Nephron progenitor cell (in vitro differentiated cells): ENCODE results near the gene PPP1R14C.

ENCODE experiments used
- DNase-seq: peaks from one replicate; pipeline ENCODE4 v3.0.0; 2021
- H3K27ac Mint-ChIP-seq: 2 replicates; pipeline ENCODE4 v1.8.0; 2021; ENCODE audit warnings: mild to moderate bottlenecking, moderate library complexity, mixed read lengths
- H3K27me3 Mint-ChIP-seq: 2 replicates; pipeline ENCODE4 v1.8.0; 2021; ENCODE audit warnings: mild to moderate bottlenecking, low read depth, mixed read lengths; ENCODE audit not compliant: poor library complexity
- H3K36me3 Mint-ChIP-seq: 2 replicates; pipeline ENCODE4 v1.8.0; 2021; ENCODE audit warnings: low read depth, mixed read lengths
- H3K4me1 Mint-ChIP-seq: 2 replicates; pipeline ENCODE4 v1.8.0; 2021; ENCODE audit warnings: mixed read lengths
- H3K4me3 Mint-ChIP-seq: 2 replicates; pipeline ENCODE4 v1.8.0; 2021; ENCODE audit warnings: mild to moderate bottlenecking, moderate library complexity, mixed read lengths
- H3K9me3 Mint-ChIP-seq: 2 replicates; pipeline ENCODE4 v1.8.0; 2021; ENCODE audit warnings: mild to moderate bottlenecking, moderate library complexity, mixed read lengths
- TF ChIP-seq, protein P1 (sequence below): fragments of 200-600 bp; sonication (generic); IDR thresholded peaks from 2 replicates; pipeline ENCODE4 v1.5.0; 2021; ENCODE audit warnings: antibody characterized with exemption

Gene PPP1R14C

DNA sequence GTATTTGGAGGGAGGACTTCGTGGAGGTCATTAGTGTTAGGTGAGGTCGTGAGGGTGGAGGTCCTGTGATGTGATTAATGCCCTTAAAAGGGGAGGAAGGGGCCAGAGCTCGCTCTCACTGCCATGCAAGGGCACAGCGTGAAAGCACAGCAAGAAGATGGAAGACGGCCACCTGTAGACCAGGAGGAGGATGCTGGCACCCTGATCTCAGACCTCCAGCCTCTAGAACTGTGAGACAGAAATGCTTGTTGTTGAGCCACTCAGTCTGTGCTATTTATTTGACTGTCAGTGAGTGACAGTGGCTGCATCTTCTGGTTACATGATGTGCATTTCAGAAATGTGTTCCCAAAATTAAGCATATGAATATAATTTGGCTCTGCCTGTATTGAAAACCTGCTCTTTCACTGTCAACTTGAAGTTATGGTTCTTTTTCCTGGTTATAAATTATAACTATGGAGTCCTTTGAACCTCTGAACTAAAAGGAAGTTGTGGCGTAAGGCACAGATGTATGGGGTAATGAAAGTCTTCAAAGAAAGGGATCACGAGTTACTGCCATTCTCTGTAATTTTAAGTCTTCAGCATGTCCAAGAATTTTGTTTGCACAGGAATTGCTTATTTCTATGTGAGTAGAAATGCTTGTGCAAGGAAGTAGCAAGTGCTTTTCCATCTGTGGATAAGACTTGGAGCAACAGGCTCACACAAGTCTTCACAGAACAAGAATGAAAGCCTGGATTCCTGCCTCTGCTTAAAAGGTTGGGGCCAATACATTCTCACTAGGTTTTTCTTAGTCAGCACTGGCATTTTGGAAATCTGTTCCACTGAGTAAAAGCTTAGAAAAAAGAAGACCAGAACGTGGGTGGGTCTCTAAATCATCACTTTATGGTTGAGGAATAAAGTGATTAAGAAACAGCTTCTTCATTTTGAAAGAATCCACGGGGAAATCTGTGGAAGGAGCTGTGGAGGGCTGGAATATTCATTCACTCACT lies 10.3 kb downstream of the PPP1R14C start:
- Mint-ChIP-seq H3K4me3 (peak overlapping the region; percentile 0), H3K36me3 (no peaks in the 10 kb centered on the region), H3K9me3 (peaks cover 4% of the 10 kb centered on the region), H3K27me3 (peaks cover 47% of the 10 kb centered on the region), H3K4me1 (peaks cover 54% of the 10 kb centered on the region), H3K27ac (no peak overlapping the region)
- TF ChIP-seq, protein P1, sequence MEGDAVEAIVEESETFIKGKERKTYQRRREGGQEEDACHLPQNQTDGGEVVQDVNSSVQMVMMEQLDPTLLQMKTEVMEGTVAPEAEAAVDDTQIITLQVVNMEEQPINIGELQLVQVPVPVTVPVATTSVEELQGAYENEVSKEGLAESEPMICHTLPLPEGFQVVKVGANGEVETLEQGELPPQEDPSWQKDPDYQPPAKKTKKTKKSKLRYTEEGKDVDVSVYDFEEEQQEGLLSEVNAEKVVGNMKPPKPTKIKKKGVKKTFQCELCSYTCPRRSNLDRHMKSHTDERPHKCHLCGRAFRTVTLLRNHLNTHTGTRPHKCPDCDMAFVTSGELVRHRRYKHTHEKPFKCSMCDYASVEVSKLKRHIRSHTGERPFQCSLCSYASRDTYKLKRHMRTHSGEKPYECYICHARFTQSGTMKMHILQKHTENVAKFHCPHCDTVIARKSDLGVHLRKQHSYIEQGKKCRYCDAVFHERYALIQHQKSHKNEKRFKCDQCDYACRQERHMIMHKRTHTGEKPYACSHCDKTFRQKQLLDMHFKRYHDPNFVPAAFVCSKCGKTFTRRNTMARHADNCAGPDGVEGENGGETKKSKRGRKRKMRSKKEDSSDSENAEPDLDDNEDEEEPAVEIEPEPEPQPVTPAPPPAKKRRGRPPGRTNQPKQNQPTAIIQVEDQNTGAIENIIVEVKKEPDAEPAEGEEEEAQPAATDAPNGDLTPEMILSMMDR: no peak
- no peak for DNase-seq

DNA sequence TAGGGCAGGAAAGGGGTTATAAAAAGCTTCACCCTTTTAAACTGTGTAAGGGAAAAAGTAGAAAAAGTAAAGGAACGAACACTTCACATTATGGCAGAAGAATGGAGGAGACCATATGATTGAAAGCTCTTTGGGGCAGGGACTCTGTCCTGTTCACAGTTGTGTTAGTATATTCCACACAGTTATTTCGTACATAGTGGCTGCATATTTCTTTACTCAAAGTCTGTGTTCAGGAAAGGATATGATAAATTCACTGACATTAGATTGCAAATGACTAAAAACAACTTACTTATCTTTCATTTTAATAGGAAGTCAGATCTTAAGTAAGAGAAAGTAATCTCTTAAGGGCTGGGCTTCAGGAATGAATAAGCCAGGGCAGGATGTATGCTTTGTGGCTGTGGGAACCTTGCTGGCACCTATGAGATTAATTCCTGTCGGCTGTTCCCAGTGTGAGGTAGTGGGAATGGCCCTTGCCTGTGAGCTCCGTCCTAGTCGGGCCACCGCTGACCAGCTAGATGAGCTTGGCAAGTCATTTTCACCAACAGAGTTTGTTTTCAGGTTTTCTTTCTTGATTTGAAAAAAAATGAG lies 11.2 kb downstream of the PPP1R14C start:
- peaks cover 48% of the 10 kb centered on the region for H3K4me1 Mint-ChIP-seq
- TF ChIP-seq, protein P1: no peak
- peaks cover 43% of the 10 kb centered on the region for H3K27me3 Mint-ChIP-seq
- no peak overlapping the region for H3K27ac Mint-ChIP-seq
- no peaks in the 10 kb centered on the region for H3K36me3 Mint-ChIP-seq
- H3K9me3 Mint-ChIP-seq: peaks cover 4% of the 10 kb centered on the region
- DNase-seq: no peak
- H3K4me3 Mint-ChIP-seq: no peak overlapping the region

DNA sequence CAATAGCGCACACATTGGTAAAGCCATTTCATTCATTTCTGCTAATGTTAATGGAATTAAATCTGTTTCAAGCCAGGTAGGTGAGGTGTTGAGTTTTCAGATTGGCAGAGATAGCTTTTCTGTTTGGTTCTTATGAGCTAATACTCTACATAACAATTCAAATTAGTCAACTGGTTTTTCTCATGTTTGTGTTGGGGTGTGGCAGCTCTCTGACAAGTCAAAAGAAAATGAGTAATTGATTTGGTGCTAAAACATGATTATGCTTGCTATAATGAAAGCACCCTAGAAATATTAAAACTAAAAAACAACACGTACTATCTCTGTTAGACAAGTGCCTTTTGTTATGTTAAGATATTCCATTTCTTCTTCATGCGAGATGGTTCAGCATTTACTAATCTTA lies 13.6 kb downstream of the PPP1R14C start:
- H3K36me3 Mint-ChIP-seq: peaks cover 10% of the 10 kb centered on the region
- DNase-seq: no peak
- H3K27ac Mint-ChIP-seq: no peak overlapping the region
- H3K27me3 Mint-ChIP-seq: peaks cover 30% of the 10 kb centered on the region
- peaks cover 4% of the 10 kb centered on the region for H3K9me3 Mint-ChIP-seq
- peaks cover 25% of the 10 kb centered on the region for H3K4me1 Mint-ChIP-seq
- TF ChIP-seq, protein P1: no peak
- H3K4me3 Mint-ChIP-seq: no peak overlapping the region

DNA sequence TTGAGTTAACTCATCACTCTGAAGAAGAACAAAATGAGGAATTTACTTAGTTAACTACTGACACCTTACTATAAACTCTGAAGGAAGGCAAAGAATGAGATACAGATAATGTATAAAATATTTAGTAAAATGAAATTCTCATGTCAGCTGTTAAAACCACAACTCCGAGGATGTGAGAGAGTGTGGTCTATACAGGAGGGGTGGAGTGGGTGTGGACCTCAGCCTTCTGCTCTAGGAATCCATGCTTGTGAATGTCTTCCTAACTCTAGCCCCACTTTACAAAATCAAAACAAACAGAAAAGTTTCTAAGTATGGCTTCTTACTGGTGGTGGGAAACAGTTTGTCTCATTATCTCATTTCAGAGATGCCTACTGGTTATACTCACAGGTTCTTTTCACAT lies 14.2 kb downstream of the PPP1R14C start:
- H3K4me1 Mint-ChIP-seq: peaks cover 23% of the 10 kb centered on the region
- peaks cover 4% of the 10 kb centered on the region for H3K9me3 Mint-ChIP-seq
- TF ChIP-seq, protein P1: no peak
- peaks cover 30% of the 10 kb centered on the region for H3K27me3 Mint-ChIP-seq
- peaks cover 10% of the 10 kb centered on the region for H3K36me3 Mint-ChIP-seq
- DNase-seq: no peak
- H3K4me3 Mint-ChIP-seq: no peak overlapping the region
- no peak overlapping the region for H3K27ac Mint-ChIP-seq

DNA sequence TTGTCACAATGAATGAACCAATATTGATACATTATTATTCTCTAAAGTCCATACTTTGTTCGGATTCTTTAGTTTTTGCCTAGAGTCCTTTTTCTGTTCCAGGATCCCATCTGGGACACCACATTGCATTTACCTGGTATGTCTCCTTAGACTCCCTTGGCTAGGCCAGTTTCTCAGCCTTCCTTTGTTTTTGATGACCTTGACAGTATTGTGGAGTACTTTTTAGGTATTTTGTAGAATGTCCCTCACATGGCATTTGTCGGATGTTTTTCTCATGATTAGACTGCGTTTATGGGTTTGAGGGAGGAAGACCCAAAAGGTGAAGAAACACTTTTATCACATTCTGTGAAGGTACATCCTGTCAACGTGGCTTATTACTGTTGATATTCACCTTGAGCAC lies 16.9 kb downstream of the PPP1R14C start:
- H3K4me3 Mint-ChIP-seq: no peak overlapping the region
- H3K27ac Mint-ChIP-seq: no peak overlapping the region

More for the DNA sequence above, 16.9 kb downstream of the PPP1R14C start:
- TF ChIP-seq, protein P1: no peak
- Mint-ChIP-seq H3K27me3 (peaks cover 17% of the 10 kb centered on the region), H3K4me1 (no peaks in the 10 kb centered on the region), H3K36me3 (peaks cover 27% of the 10 kb centered on the region), H3K9me3 (peaks cover 17% of the 10 kb centered on the region)
- no peak for DNase-seq
